HUES48 (cell line): ENCODE measurements around the gene DLG1.

Source experiments
- H3K27ac ChIP-seq: one replicate; pipeline ENCODE4 v1.7.0; 2013; ENCODE audit warnings: low read depth, low read length, inconsistent platforms
- H3K27me3 ChIP-seq: 2 replicates; pipeline ENCODE4 v1.6.1; 2013; ENCODE audit warnings: mild to moderate bottlenecking, low read length; ENCODE audit not compliant: control insufficient read depth, insufficient read depth
- H3K36me3 ChIP-seq: 2 replicates; pipeline ENCODE4 v1.6.1; 2013; ENCODE audit warnings: low read length; ENCODE audit not compliant: control insufficient read depth, insufficient read depth
- H3K4me1 ChIP-seq: 2 replicates; pipeline ENCODE4 v1.6.1; 2013; ENCODE audit warnings: mild to moderate bottlenecking, low read length; ENCODE audit not compliant: control insufficient read depth, insufficient read depth
- H3K4me3 ChIP-seq: 2 replicates; pipeline ENCODE4 v1.5.1; 2013; ENCODE audit warnings: mild to moderate bottlenecking, low read depth, low read length
- H3K9ac ChIP-seq: 2 replicates; pipeline ENCODE4 v1.6.1; 2013; ENCODE audit warnings: mild to moderate bottlenecking, low read depth, low read length, moderate library complexity
- H3K9me3 ChIP-seq: 2 replicates; pipeline ENCODE4 v1.6.1; 2013; ENCODE audit warnings: low read length; ENCODE audit not compliant: control insufficient read depth, insufficient read depth

DLG1 gene

DNA sequence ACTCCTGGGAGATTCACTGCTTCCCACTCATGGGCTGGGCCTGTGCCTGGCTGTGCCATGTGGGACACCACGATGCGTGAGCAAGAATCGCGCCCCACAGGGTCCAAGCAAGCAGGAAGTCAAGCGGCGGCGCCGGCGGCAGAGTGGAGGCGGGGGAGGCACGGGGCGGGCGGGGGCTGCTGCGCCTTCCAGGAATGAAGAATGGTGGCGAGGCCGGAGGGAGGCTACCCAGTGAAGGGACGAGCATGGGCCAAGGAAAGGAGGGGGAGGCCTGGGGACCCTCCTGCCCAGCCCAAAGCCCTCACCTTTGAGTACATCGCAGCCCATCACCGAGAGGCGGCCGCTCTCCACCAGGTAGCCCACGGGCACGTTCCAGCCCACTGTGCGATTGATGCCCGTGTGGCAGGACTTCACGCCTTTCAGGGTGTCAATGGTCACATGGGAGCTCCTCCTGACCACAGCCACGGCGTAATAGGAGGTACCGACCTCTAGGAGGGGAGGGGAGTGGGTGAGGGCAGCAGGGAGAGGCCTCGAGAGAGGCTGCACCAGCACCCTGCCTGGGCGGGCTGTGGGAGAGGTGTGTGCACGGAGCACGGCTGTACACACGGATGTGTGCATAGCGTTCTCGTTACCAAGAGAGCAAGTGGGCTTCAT is 274.3 kb downstream of the DLG1 start:
- H3K36me3 ChIP-seq, result no peaks in the 10 kb centered on the region
- H3K9ac ChIP-seq, result no peak overlapping the region
- H3K27me3 ChIP-seq, result peaks cover 13% of the 10 kb centered on the region
- no peak overlapping the region for H3K4me3 ChIP-seq
- H3K27ac ChIP-seq, result no peak overlapping the region
- H3K9me3 ChIP-seq, result no peaks in the 10 kb centered on the region
- peaks cover 15% of the 10 kb centered on the region for H3K4me1 ChIP-seq

DNA sequence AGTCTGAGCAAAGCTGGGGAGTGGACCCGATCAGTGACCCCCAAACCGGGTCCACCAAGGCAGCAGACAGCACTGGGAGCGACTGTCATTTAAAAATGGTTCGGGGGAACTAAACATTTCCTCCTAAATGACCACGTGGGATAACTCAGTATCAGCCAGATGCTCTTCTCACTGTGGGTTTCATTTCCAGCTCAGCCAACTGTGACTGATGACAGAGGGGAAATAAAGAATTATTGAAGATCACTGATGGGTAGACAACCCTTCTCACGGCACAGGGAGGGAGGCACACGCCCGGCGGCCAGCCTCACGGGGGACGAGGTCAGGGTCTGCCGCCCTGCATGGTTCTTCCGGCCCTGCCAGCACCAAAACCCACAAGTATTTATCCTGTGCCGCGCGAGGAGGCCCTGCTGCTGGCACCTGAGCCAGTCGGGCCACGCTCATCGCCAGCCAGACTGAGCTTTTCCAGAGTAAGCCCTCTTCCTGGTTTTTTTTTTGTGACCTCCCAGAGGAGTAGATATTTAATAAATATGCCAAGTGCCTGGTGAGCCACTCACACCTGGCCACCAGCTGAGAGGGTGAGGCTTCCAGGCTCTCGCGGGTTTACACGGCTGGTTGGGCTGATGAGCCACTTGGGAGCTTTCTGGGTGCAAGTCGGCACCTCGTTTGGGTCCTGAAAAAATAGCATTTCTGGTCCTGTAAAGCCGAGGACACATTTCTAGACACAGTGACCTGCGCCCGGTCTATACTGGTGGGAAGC is 275.0 kb downstream of the DLG1 start:
- peaks cover 13% of the 10 kb centered on the region for H3K4me1 ChIP-seq
- no peak overlapping the region for H3K9ac ChIP-seq
- H3K36me3 ChIP-seq, result no peaks in the 10 kb centered on the region
- H3K27ac ChIP-seq, result no peak overlapping the region
- no peaks in the 10 kb centered on the region for H3K9me3 ChIP-seq
- H3K27me3 ChIP-seq, result peaks cover 5% of the 10 kb centered on the region
- no peak overlapping the region for H3K4me3 ChIP-seq

DNA sequence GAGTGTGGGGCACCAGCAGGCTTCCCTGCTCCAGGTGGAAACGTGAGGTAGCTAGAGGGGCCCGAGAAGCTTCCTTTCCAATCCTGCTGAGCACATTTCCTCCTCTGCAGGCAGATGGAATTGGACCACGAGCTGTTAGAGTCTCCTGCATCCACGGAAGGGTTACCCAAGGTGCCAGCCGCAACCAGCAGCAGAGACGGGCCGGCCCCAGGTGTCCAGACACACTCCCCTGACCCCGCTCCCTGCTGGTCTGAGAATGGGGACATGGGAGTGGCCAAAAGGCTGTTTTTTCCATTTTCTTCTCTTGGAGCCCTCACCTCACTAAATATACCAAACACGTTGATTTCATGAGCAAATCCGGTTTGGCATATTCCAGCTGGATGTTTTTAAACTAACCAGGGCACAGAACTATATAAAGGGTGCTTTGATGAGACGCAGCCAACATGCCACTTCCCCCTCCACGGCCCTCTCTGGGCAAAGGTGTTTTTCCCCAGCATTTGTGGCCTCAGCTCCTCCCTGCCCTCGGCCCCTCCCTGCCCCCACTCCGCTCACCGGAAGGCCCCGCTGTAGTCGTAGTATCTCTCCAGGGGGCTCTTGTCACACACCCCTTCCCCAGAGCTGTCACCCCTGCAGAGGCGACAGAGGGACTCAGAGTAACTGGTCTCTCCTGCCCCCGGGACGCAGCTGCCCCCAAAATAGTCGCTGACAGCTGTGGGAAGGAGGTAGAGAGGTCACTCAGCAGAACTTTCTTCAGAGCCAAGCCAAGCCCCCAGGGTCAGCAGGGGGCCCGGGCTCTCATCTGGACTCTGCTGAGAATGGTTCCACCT is 275.8 kb downstream of the DLG1 start:
- no peak overlapping the region for H3K27ac ChIP-seq
- H3K27me3 ChIP-seq, result no peaks in the 10 kb centered on the region
- H3K36me3 ChIP-seq, result no peaks in the 10 kb centered on the region
- H3K9ac ChIP-seq, result no peak overlapping the region
- no peaks in the 10 kb centered on the region for H3K9me3 ChIP-seq
- H3K4me3 ChIP-seq, result no peak overlapping the region
- peaks cover 12% of the 10 kb centered on the region for H3K4me1 ChIP-seq

DNA sequence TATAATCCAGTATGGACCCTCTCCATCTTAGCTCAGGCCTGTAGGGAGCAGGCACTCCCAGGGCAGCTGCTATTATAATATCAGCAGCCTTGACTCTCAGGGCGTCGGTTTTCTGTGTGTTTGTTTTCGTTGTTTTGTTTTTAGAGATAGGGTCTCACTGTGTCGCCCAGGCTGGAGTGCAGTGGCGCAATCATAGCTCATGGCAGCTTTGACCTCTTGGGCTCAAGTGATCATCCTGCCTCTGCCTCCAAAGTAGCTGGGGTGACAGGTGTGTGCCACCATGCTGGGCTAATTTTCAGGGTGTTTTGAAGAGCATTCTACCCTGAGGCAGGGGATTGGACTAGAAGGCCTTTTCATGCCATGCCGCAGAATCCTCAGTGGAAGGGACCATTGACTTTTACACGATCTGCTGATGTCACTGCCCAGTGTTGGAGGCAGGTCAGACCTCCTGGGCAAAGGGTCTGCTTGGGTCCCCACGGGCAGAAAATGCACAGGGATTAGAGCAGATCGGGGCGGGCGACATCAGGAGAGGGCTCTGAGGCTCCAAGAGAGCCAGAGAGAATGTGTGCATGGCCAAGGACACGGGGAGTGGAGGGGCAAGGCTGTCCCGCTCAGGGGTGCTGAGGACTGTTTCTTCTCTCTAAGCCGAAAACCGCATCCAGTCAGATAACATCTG is 276.5 kb downstream of the DLG1 start:
- Histone ChIP-seq H3K9ac (no peak overlapping the region), H3K4me3 (no peak overlapping the region), H3K4me1 (peaks cover 12% of the 10 kb centered on the region), H3K27me3 (no peaks in the 10 kb centered on the region), H3K36me3 (no peaks in the 10 kb centered on the region), H3K9me3 (no peaks in the 10 kb centered on the region), H3K27ac (no peak overlapping the region)

DNA sequence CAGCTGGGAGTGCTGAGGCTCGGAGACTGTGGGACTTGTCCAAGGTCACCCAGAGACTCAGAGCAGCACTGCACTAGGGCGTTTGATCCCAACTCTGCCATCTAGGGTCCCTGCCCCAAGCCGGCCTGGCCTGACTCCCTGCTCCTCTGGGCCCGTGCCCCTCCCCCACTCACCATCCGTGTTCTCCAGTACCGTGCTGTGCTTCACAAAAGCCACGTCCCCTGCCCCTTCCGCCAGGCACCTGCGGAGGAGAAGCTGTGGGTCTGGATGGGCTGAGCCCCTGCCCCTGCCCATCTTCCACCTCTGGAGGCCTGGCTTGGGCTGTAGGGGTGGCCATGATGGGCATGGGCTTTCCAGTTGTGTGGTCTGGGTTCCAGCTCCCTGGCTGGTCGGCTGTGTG is 277.2 kb downstream of the DLG1 start:
- H3K9me3 ChIP-seq, result no peaks in the 10 kb centered on the region
- no peak overlapping the region for H3K4me3 ChIP-seq
- no peaks in the 10 kb centered on the region for H3K27me3 ChIP-seq
- H3K27ac ChIP-seq, result no peak overlapping the region
- no peaks in the 10 kb centered on the region for H3K36me3 ChIP-seq
- H3K9ac ChIP-seq, result no peak overlapping the region
- peaks cover 12% of the 10 kb centered on the region for H3K4me1 ChIP-seq

DNA sequence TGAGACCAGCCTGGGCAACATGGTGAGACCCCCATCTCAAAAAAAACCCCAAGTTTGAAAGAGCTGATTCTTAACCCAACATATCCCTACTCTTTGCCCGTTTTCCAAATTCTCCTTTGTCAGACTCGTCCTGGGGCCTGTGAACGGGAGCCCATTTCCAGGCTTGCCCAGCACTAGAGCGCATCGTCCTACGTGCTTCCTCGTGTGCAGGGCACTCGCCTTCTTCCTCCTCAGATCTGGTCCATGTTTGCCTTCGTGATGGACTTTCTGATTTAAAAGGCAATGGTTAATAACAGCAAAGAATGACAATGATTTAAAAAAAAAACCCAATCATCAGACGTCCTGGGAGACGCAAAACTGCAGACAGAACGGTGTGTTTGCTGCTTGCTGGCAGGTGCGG is 278.9 kb downstream of the DLG1 start:
- Histone ChIP-seq H3K4me1 (peaks cover 12% of the 10 kb centered on the region), H3K27ac (no peak overlapping the region), H3K4me3 (no peak overlapping the region), H3K9me3 (no peaks in the 10 kb centered on the region), H3K36me3 (no peaks in the 10 kb centered on the region), H3K9ac (no peak overlapping the region), H3K27me3 (no peaks in the 10 kb centered on the region)

DNA sequence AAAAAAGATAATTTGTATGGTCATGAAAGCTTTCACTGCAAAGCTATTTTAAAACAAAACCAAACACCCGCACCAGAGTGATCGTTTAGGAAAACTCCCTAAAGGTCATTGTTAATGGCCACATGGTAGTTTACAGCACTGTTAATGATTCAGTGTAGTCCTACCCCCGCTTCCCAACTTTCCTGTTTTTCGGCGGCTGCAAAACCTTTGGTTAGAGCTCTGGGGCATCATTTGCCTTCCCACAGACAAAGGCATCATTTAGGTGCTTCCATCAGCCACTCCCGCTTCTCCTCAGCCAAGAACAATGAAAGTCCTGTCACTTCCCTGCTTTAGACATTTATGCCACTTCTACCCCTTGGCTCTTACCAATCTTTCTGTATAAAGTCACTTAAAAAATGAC is 279.4 kb downstream of the DLG1 start:
- Histone ChIP-seq H3K9ac (no peak overlapping the region), H3K27ac (no peak overlapping the region), H3K9me3 (no peaks in the 10 kb centered on the region), H3K4me1 (peaks cover 12% of the 10 kb centered on the region), H3K27me3 (no peaks in the 10 kb centered on the region), H3K4me3 (no peak overlapping the region), H3K36me3 (no peaks in the 10 kb centered on the region)

DNA sequence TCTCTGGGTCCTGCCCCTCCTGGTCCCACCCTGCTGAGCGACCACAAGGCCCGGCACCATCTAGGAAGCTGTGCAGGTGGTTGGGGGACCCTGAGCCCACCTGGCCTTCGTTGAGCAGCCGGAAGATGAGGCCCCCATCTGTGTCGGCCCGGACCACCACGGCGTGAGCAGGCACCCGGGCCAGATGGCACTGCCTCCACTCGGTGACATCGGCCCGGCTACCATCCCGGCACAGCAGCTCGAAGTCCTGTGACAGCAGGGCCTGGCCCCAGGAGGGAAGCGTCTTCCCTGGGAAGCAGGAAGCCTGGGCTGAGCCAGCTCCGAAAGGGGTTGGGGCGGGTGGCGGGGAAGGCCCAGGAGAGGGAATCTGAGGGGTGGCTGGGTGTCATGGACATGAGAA is 281.4 kb downstream of the DLG1 start:
- Histone ChIP-seq H3K36me3 (no peaks in the 10 kb centered on the region), H3K27me3 (no peaks in the 10 kb centered on the region), H3K9me3 (no peaks in the 10 kb centered on the region), H3K4me3 (no peak overlapping the region), H3K9ac (no peak overlapping the region), H3K27ac (no peak overlapping the region), H3K4me1 (peaks cover 6% of the 10 kb centered on the region; the same call in 1 of the 2 replicates)

DNA sequence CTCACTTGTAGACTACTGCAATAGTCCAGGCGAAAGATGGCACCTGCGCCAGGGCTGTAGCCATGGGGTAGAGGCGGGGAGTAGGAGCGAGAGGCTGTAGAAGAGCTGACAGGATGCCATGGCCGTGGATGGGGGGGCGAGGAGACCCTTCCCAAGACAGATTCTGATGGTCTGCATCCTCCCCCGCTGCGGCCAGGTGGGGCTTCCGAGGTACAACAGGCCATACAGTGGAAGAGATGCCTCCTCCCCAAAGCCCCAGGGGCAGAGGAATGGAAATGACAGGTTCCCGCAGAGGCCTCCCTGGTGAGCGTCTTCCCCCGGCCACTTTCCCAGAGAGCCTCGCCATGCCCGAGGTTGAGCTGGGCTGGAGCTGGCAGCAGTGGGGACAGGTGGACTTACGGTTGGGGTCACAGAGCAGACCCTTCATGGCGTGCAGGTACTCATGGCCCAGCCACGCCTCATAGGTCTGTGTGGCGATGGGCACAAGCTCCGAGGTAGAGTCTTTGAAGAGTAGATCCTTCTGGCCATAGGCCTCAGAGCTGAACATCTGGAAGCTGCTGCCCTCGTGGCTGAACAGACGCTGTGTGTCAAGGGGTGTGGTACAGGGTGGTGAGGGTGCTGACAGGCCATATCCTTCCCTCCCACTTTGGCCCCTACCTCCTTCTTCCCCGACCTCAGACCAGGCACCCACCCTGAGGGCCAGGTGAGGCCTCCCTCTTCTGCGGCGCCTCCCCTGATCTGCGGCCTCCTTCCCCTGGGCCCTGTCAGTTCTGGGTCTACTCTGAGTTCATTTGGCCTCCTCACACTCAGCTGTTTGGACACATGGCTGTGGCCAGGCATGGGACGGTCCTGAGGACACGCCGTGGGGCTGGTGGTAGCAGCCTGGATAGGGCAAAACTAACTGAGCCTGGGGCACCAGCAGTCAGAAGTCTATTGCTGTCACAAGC is 282.3 kb downstream of the DLG1 start:
- Histone ChIP-seq H3K9me3 (no peaks in the 10 kb centered on the region), H3K36me3 (no peaks in the 10 kb centered on the region), H3K27me3 (no peaks in the 10 kb centered on the region), H3K9ac (no peak overlapping the region), H3K27ac (no peak overlapping the region), H3K4me3 (no peak overlapping the region), H3K4me1 (peaks cover 3% of the 10 kb centered on the region; the same call in 1 of the 2 replicates)
